B cell (primary cell): ENCODE data around the gene FBH1. TPM values are rescaled to one million over a fixed set of nuclear protein-coding genes. Genes with fewer than 3 reads are reported as not detected.
A peak's percentile ranks its signal among the peaks of the same experiment; 100 is the strongest.

Source experiments
- ATAC-seq: fragments of 200-7000 bp; cut with Tn5 transposase; one replicate; pipeline ENCODE4 v1.10.0; 2021; ENCODE audit warnings: low read depth, mild to moderate bottlenecking, moderate number of reproducible peaks, moderate library complexity
- CTCF ChIA-PET: fragments of 350-600 bp; sonication (Branson Sonifier 250); formaldehyde crosslinking; loops from one replicate; lab custom pipeline; 2021; ENCODE audit warnings: antibody characterized with exemption, inconsistent platforms; lab: Charles Lee
- POLR2A ChIA-PET: fragments of 350-600 bp; sonication (Branson Sonifier 250); formaldehyde crosslinking; loops from one replicate; lab custom pipeline; 2021; ENCODE audit warnings: antibody characterized with exemption; lab: Charles Lee
- DNase-seq: peaks from one replicate; pipeline ENCODE4 v3.0.0; 2013
- H2AFZ ChIP-seq: 2 replicates; pipeline ENCODE4 v1.6.1; 2012; ENCODE audit warnings: mild to moderate bottlenecking, low read depth, low read length; ENCODE audit not compliant: insufficient read depth, poor library complexity, severe bottlenecking
- H3K27ac ChIP-seq, 2 donors: 1 replicate in 1 of 2; 2 replicates in 1 of 2; pipeline ENCODE4 v1.5.1; 2012 to 2013; ENCODE audit warnings: low read length in 2 of 2, mild to moderate bottlenecking in 2 of 2, moderate library complexity in 1 of 2
- H3K27me3 ChIP-seq, 4 experiments: fragments of 200-600 bp in 1 of 4; sonication (generic) in 1 of 4; replicated peaks in 1 of 4; 1 replicate in 2 of 4; 2 replicates in 2 of 4; pipeline versions ENCODE4 v1.6.1 to v1.7.0; 2013 to 2016; ENCODE audit warnings: low read length in 3 of 4, mild to moderate bottlenecking in 2 of 4, mixed read lengths in 1 of 4, moderate library complexity in 1 of 4; ENCODE audit not compliant: insufficient read depth in 4 of 4, control insufficient read depth in 3 of 4; ENCODE audit errors: control extremely low read depth in 1 of 4
- H3K36me3 ChIP-seq, 2 experiments: replicated peaks in 1 of 2; 1 replicate in 1 of 2; 2 replicates in 1 of 2; pipeline versions ENCODE4 v1.6.1 to v1.7.1; 2013; ENCODE audit warnings: low read length in 1 of 2; ENCODE audit not compliant: insufficient read depth in 2 of 2, control insufficient read depth in 1 of 2; ENCODE audit errors: control extremely low read depth in 1 of 2, extremely low read depth in 1 of 2
- H3K4me1 ChIP-seq, 2 donors: fragments of 200-600 bp in 1 of 2; sonication (generic) in 1 of 2; 1 replicate in 1 of 2; 2 replicates in 1 of 2; pipeline versions ENCODE4 v1.5.1 to v1.6.1; 2013 to 2017; ENCODE audit warnings: low read length in 2 of 2; ENCODE audit not compliant: control insufficient read depth in 2 of 2, insufficient read depth in 2 of 2
- H3K4me2 ChIP-seq: replicated peaks from 2 replicates; pipeline ENCODE3; 2012; ENCODE audit warnings: mild to moderate bottlenecking, low read depth, low read length; ENCODE audit not compliant: poor library complexity, severe bottlenecking
- H3K4me3 ChIP-seq, 5 experiments: fragments of 200-600 bp in 1 of 5; sonication (generic) in 1 of 5; 1 replicate in 3 of 5; 2 replicates in 2 of 5; pipeline versions ENCODE4 v1.5.1 to v1.7.0; 2011 to 2016; ENCODE audit warnings: low read length in 4 of 5, mild to moderate bottlenecking in 4 of 5, low read depth in 2 of 5, control low read depth in 1 of 5, moderate library complexity in 1 of 5; ENCODE audit not compliant: insufficient read depth in 1 of 5; ENCODE audit errors: control extremely low read depth in 1 of 5, extremely low read depth in 1 of 5
- H3K79me2 ChIP-seq: fragments of 200-600 bp; sonication (generic); one replicate; pipeline ENCODE4 v1.6.0; 2016; ENCODE audit warnings: low read length; ENCODE audit not compliant: control insufficient read depth, insufficient read depth
- H3K9ac ChIP-seq: fragments of 200-600 bp; sonication (generic); 2 replicates; pipeline ENCODE4 v1.6.1; 2017; ENCODE audit warnings: mild to moderate bottlenecking, low read length, moderate library complexity
- H3K9me3 ChIP-seq, 3 donors: one replicate each; pipeline versions ENCODE4 v1.6.1 to v1.7.1; 2013; ENCODE audit warnings: low read length in 2 of 3; ENCODE audit not compliant: control insufficient read depth in 2 of 3, insufficient read depth in 1 of 3; ENCODE audit errors: control extremely low read depth in 1 of 3
- H4K20me1 ChIP-seq: 2 replicates; pipeline ENCODE4 v1.6.0; 2012; ENCODE audit warnings: mild to moderate bottlenecking, low read length; ENCODE audit not compliant: insufficient read depth, control insufficient read depth, poor library complexity, severe bottlenecking
- H3K27ac Mint-ChIP-seq: one replicate; pipeline ENCODE4 v1.8.0; 2021; ENCODE audit warnings: mixed read lengths
- H3K27me3 Mint-ChIP-seq: one replicate; pipeline ENCODE4 v1.8.0; 2021; ENCODE audit warnings: mixed read lengths
- H3K4me1 Mint-ChIP-seq: one replicate; pipeline ENCODE4 v1.8.0; 2021; ENCODE audit warnings: mixed read lengths
- H3K4me3 Mint-ChIP-seq: one replicate; pipeline ENCODE4 v1.8.0; 2021; ENCODE audit warnings: mixed read lengths
- H3K9me3 Mint-ChIP-seq: one replicate; pipeline ENCODE4 v1.8.0; 2022; ENCODE audit warnings: mixed read lengths; ENCODE audit not compliant: insufficient read depth
- CTCF ChIP-seq: fragments of 200-600 bp; IDR thresholded peaks from one replicate; pipeline ENCODE4 v1.8.0; 2022; ENCODE audit warnings: antibody characterized with exemption, mild to moderate bottlenecking
- EZH2 ChIP-seq: IDR thresholded peaks from 2 replicates; pipeline ENCODE4 v1.6.1; 2012; ENCODE audit warnings: borderline replicate concordance, low read depth, mild to moderate bottlenecking, moderate library complexity, low read length; ENCODE audit not compliant: insufficient read depth, poor library complexity, severe bottlenecking
- WGBS: methylation state at CpG from one replicate; pipeline ENCODE4 v1.1.5; 2013; ENCODE audit warnings: missing lambda C conversion rate; ENCODE audit not compliant: insufficient coverage; 5-methylcytosine and 5-hydroxymethylcytosine counted together
- intact Hi-C: fragments of 100-400 bp; cut with micrococcal nuclease; formaldehyde crosslinking; loops from one replicate; pipeline ENCODE4 v1.10.0; 2022
- polyA plus RNA-seq: library from polyadenylated mRNA; depleted of rRNA; stranded (reverse); fragments of >200 nt; gene quantifications from 2 replicates; pipeline ENCODE4 v1.2.3, GENCODE V29; 2012
- total RNA-seq, 2 donors: library from RNA; stranded (reverse); fragments of 120-200 nt in 1 of 2; gene quantifications; 1 replicate in 1 of 2; 2 replicates in 1 of 2; pipeline versions ENCODE4 v1.2.3 to v1.2.4, GENCODE V29; 2013 to 2022

Gene FBH1
- total and polyA plus RNA-seq, 2 donors (not counting 1 experiment from before 2014, with no cell fraction given): 86.4 to 129 TPM

DNA sequence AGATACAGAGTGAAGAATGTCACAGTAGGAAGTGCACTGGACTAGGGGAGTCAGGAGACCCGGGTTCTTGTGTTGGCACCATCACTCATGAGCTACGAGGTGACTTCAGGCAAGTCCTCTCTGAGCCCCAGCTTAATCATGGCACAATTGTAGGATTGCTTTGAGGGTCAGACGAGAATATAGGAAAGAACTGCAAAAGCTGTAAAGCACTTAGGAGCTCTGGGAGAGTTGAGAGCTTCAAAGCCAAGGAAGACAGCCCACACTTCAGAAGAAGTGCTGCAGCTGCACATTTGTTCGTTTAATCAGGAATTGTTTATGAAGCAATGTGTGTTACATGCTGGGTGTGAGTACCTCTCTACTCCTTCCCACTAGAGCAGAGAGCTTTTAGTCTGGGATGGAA lies 4.4 kb downstream of the FBH1 start:
- peaks cover 23% of the 10 kb centered on the region for H4K20me1 ChIP-seq
- peak overlapping the region; percentile 74 for H3K27ac Mint-ChIP-seq
- H3K27me3 ChIP-seq: no peaks in the 10 kb centered on the region
- ChIA-PET CTCF (interaction anchor here (1.1 to 1.7 kb wide), 4 partner anchors 22 to 75 kb away, joined by 3 to 5 read pairs (median 3); no protein-coding TSS in a partner anchor), POLR2A (interaction anchor here (0.6 kb wide), 1 partner anchor 60 kb away, joined by 3 read pairs; no protein-coding TSS in a partner anchor)
- no peak overlapping the region for H3K4me3 Mint-ChIP-seq
- no peaks in the 10 kb centered on the region for H3K9me3 Mint-ChIP-seq
- peaks cover 0 to 17% of the 10 kb centered on the region in 2 experiments for H3K36me3 ChIP-seq
- intact Hi-C loops: loop anchor here (5.0 kb wide), 1 partner anchor 158 kb away; no protein-coding TSS in a partner anchor
- peaks cover 61% of the 10 kb centered on the region for H3K4me1 Mint-ChIP-seq
- H3K4me2 ChIP-seq: no peak overlapping the region
- no peak for TF ChIP-seq CTCF
- TF ChIP-seq EZH2: no peak
- no peak overlapping the region for H3K4me3 ChIP-seq
- WGBS: 89% methylated on average over 3 of the region's 4 CpGs
- peaks cover 0 to 8% (median 0%) of the 10 kb centered on the region in 3 donors for H3K9me3 ChIP-seq
- no peak overlapping the region for H2AFZ ChIP-seq
- H3K4me1 ChIP-seq: peaks cover 38 to 45% of the 10 kb centered on the region in 2 donors
- DNase-seq: no peak
- no peak for ATAC-seq
- H3K27ac ChIP-seq: peak overlapping the region in 1 of 2 donors; percentile 32
- H3K79me2 ChIP-seq: peaks cover 84% of the 10 kb centered on the region
- no peaks in the 10 kb centered on the region for H3K27me3 Mint-ChIP-seq
- no peak overlapping the region for H3K9ac ChIP-seq

DNA sequence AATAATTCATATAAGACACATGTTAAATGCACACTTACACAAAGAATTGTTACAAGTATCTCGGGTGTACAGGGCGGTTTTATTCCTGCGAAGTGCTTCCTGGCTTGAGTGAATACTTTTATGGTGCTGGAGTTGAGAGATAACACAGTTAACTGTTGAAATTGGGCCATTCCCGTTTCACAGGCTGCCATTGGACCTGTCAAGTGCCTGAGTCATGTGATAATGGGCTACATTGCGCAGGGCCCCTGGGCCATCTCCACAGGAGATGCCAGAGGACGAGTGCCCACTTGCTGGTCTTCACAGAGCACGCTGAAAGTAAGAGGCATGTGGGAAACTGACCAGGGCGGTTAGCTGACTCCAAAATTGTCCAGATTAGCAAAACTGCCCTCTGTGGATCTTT lies 4.8 kb downstream of the FBH1 start:
- Histone ChIP-seq H3K4me2 (no peak overlapping the region), H3K4me1 (peaks cover 38 to 45% of the 10 kb centered on the region in 2 donors), H3K27ac (peak overlapping the region; percentile 11 to 86), H3K4me3 (no peak overlapping the region), H3K9me3 (peaks cover 0 to 8% (median 0%) of the 10 kb centered on the region in 3 donors), H3K9ac (no peak overlapping the region), H3K79me2 (peaks cover 89% of the 10 kb centered on the region), H4K20me1 (peaks cover 23% of the 10 kb centered on the region), H3K36me3 (peaks cover 0 to 17% of the 10 kb centered on the region in 2 experiments), H2AFZ (no peak overlapping the region), H3K27me3 (no peaks in the 10 kb centered on the region)
- Mint-ChIP-seq H3K27ac (peak overlapping the region; percentile 27), H3K4me3 (no peak overlapping the region), H3K27me3 (no peaks in the 10 kb centered on the region), H3K4me1 (peaks cover 60% of the 10 kb centered on the region), H3K9me3 (no peaks in the 10 kb centered on the region)
- DNase-seq: no peak
- ChIA-PET POLR2A (interaction anchor here (0.6 kb wide), 1 partner anchor 60 kb away, joined by 3 read pairs; no protein-coding TSS in a partner anchor), CTCF (interaction anchor here (0.6 to 1.7 kb wide), 4 partner anchors 51 to 76 kb away, joined by 3 to 5 read pairs (median 3); no protein-coding TSS in a partner anchor)
- no peak for ATAC-seq
- TF ChIP-seq CTCF: no peak
- TF ChIP-seq EZH2: no peak
- intact Hi-C loops: loop anchor here (5.0 kb wide), 1 partner anchor 157 kb away; no protein-coding TSS in a partner anchor
- WGBS: 97% methylated on average over 6 of the region's 8 CpGs
